ENCODE measurements around the gene TUBB1. TPM values are rescaled to one million over a fixed set of nuclear protein-coding genes. Genes with fewer than 3 reads are reported as not detected.

Gene TUBB1
- total RNA-seq, 1 experiment from 2014 or later = not detected

DNA sequence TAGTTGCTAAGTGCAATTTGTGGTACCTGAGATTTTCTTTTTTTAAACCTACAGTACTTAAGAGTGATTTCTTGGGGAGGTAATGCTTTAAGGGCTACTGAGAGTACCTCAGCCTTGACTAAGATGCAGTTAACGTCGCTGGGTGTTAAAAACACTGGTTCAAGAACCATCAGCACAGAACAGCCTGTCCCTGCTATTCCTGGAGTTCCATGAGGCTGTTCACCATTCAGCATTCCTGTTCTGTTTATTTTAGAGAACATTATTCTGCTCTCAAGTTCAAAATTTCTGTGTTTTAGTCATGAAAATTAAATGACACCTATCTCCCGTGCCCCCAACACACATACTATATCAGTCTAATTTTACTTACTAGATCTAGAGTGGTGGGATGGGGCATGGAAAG is 25.1 kb downstream of the TUBB1 start:
- no peaks in the 10 kb centered on the region for H3K27me3 Mint-ChIP-seq (ENCODE audit: insufficient read depth, unreplicated experiment)
- H3K27ac Mint-ChIP-seq (ENCODE audit: low read depth, unreplicated experiment) = no peak overlapping the region
- no peak overlapping the region for H3K4me3 Mint-ChIP-seq (ENCODE audit: unreplicated experiment)
- H3K36me3 Mint-ChIP-seq (ENCODE audit: insufficient read depth, unreplicated experiment) = peaks cover 20% of the 10 kb centered on the region
- intact Hi-C loops (cut with micrococcal nuclease) = no loop called here
- TF ChIP-seq, protein P1, sequence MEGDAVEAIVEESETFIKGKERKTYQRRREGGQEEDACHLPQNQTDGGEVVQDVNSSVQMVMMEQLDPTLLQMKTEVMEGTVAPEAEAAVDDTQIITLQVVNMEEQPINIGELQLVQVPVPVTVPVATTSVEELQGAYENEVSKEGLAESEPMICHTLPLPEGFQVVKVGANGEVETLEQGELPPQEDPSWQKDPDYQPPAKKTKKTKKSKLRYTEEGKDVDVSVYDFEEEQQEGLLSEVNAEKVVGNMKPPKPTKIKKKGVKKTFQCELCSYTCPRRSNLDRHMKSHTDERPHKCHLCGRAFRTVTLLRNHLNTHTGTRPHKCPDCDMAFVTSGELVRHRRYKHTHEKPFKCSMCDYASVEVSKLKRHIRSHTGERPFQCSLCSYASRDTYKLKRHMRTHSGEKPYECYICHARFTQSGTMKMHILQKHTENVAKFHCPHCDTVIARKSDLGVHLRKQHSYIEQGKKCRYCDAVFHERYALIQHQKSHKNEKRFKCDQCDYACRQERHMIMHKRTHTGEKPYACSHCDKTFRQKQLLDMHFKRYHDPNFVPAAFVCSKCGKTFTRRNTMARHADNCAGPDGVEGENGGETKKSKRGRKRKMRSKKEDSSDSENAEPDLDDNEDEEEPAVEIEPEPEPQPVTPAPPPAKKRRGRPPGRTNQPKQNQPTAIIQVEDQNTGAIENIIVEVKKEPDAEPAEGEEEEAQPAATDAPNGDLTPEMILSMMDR (IDR thresholded peaks at IDR 0.05; ENCODE audit: unreplicated experiment) = no peak
- ChIA-PET POLR2A (interaction anchor here (4.9 kb wide), 1 partner anchor 13 kb away, joined by 107 read pairs; the partner anchor contains the start of gene ATP5F1E), CTCF (interaction anchor here (0.6 to 1.1 kb wide), 2 partner anchors 32 to 115 kb away, joined by 3 to 4 read pairs; no protein-coding TSS in a partner anchor)
- BruUV-seq (replicated peaks) = no TSS peak
- H3K4me1 Mint-ChIP-seq (ENCODE audit: insufficient read depth, unreplicated experiment) = peaks cover 36% of the 10 kb centered on the region
- H3K9me3 Mint-ChIP-seq (ENCODE audit: unreplicated experiment) = peaks cover 8% of the 10 kb centered on the region
- no peak for DNase-seq (ENCODE audit: unreplicated experiment)

DNA sequence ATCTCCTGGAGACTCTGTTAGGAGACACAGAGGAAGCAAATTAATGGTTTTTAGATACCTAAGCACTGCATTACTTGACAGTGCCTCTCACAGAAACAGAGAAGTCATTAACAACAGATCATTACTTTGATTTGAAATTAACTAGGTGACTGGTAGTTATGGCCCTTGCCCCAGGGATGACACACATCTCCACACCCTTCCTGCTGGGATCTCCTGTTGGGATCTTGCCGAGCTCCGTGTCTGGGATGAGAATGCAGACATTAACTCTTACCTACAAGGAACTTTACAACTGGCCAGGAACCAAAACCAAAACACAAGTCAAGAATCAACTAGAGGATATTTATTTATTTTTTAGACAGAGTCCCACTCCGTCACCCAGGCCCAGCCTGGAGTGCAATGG is 25.6 kb downstream of the TUBB1 start:
- no peaks in the 10 kb centered on the region for H3K27me3 Mint-ChIP-seq (ENCODE audit: insufficient read depth, unreplicated experiment)
- no peak for DNase-seq (ENCODE audit: unreplicated experiment)

DNA sequence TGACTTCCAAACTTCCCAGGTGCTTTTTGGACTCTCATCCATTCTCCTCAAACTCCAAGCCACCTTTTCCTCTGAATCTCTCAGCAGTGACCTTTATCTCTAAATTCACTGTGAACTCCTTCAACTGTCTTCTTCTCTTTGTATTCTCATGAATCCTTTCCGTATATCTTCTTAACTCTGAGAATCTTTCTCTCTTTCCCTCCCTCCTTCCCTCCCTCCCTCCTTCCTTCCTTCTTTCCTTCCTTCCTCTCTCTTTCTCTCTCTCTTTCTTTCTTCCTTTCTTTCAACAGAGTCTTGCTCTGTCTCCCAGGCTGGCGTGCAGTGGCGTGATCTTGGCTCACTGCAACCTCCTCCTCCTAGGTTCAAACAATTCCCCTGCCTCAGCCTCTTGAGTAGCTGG is 27.6 kb downstream of the TUBB1 start:
- Mint-ChIP-seq H3K27ac (ENCODE audit: low read depth, unreplicated experiment) (no peak overlapping the region), H3K36me3 (ENCODE audit: insufficient read depth, unreplicated experiment) (peaks cover under 1% of the 10 kb centered on the region), H3K9me3 (ENCODE audit: unreplicated experiment) (no peaks in the 10 kb centered on the region), H3K27me3 (ENCODE audit: insufficient read depth, unreplicated experiment) (peaks cover 13% of the 10 kb centered on the region), H3K4me1 (ENCODE audit: insufficient read depth, unreplicated experiment) (peaks cover 17% of the 10 kb centered on the region), H3K4me3 (ENCODE audit: unreplicated experiment) (no peak overlapping the region)
- no peak for DNase-seq (ENCODE audit: unreplicated experiment)
- CTCF ChIA-PET = interaction anchor here (0.6 to 1.5 kb wide), 2 partner anchors 8 to 1674 kb away, joined by 4 read pairs; no protein-coding TSS in a partner anchor
- intact Hi-C loops (cut with micrococcal nuclease) = no loop called here
- TF ChIP-seq, protein P1 (IDR thresholded peaks at IDR 0.05; ENCODE audit: unreplicated experiment) = no peak
- no TSS peak for BruUV-seq (replicated peaks)
- POLR2A ChIA-PET = interaction anchor here (1.5 kb wide), 1 partner anchor 15 kb away, joined by 6 read pairs; the partner anchor contains the start of gene ATP5F1E

More for the DNA sequence above, 25.6 kb downstream of the TUBB1 start:
- Mint-ChIP-seq H3K9me3 (ENCODE audit: unreplicated experiment) (peaks cover 8% of the 10 kb centered on the region), H3K4me1 (ENCODE audit: insufficient read depth, unreplicated experiment) (peaks cover 31% of the 10 kb centered on the region), H3K36me3 (ENCODE audit: insufficient read depth, unreplicated experiment) (peaks cover 20% of the 10 kb centered on the region), H3K27ac (ENCODE audit: low read depth, unreplicated experiment) (no peak overlapping the region), H3K4me3 (ENCODE audit: unreplicated experiment) (no peak overlapping the region)
- intact Hi-C loops (cut with micrococcal nuclease) = no loop called here
- CTCF ChIA-PET = interaction anchor here (0.7 kb wide), 1 partner anchor 171 kb away, joined by 3 read pairs; no protein-coding TSS in a partner anchor
- TF ChIP-seq, protein P1 (IDR thresholded peaks at IDR 0.05; ENCODE audit: unreplicated experiment) = no peak
- BruUV-seq (replicated peaks) = no TSS peak
- POLR2A ChIA-PET = no interaction called here

DNA sequence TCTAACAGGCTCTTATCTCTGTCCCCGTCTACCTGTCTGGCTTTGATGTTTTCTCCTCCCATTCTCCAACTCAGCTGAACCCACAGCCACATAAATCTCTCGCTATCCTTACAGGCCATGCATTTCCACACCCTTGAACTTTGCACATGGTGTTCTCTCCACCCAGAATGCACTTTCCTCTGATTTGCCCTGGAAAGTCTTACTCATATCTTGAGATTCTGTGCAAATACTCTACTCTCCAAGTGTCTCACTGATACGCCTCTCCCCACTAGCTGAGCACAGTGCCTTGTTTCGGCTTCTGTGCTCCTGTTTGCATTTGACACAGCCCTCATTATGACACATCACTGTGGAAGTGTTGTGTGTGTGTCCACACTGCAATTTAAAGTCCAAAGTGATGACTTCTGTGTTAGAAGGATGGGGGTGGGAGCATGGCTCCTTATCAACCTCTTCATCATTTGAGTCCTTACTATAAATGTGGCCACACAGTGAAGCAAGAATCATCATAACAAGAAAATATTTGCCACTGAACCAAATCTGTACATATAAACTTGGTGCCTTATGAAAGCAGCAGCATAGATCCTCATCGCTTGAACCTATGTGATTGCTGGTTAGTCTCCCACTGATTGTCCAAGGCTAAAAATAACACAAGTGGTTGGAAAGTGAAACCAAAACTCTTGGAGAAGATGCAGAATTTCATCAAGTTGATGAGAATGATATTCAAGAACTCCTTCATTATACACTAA is 28.9 kb downstream of the TUBB1 start:
- Mint-ChIP-seq H3K4me3 (ENCODE audit: unreplicated experiment) (peak overlapping the region; percentile 15), H3K4me1 (ENCODE audit: insufficient read depth, unreplicated experiment) (peaks cover 17% of the 10 kb centered on the region), H3K36me3 (ENCODE audit: insufficient read depth, unreplicated experiment) (no peaks in the 10 kb centered on the region), H3K27ac (ENCODE audit: low read depth, unreplicated experiment) (peak overlapping the region; percentile 2), H3K27me3 (ENCODE audit: insufficient read depth, unreplicated experiment) (peaks cover 19% of the 10 kb centered on the region), H3K9me3 (ENCODE audit: unreplicated experiment) (no peaks in the 10 kb centered on the region)
- ChIA-PET CTCF (interaction anchor here (0.6 to 0.8 kb wide), 2 partner anchors 87 to 407 kb away, joined by 3 to 4 read pairs; no protein-coding TSS in a partner anchor), POLR2A (interaction anchor here (1.3 kb wide), 1 partner anchor 16 kb away, joined by 5 read pairs; the partner anchor contains the start of gene ATP5F1E)
- intact Hi-C loops (cut with micrococcal nuclease) = no loop called here
- no peak for DNase-seq (ENCODE audit: unreplicated experiment)
- TF ChIP-seq, protein P1 (IDR thresholded peaks at IDR 0.05; ENCODE audit: unreplicated experiment) = no peak
- no TSS peak for BruUV-seq (replicated peaks)
